HEK293 (cell line): ENCODE data around the gene RPL23.

Experiments used
- HOXD13 ChIP-seq: sonication (generic); formaldehyde crosslinking; IDR thresholded peaks from 2 replicates; pipeline ENCODE4 v1.8.0; 2022; ENCODE audit warnings: missing genetic modification reagents, borderline replicate concordance
- KLF8 ChIP-seq: fragments of 450-650 bp; formaldehyde crosslinking; IDR thresholded peaks from 2 replicates; pipeline ENCODE4 v1.5.1; 2016; ENCODE audit warnings: missing biosample characterization, missing genetic modification characterization
- MYNN ChIP-seq: fragments of 450-650 bp; formaldehyde crosslinking; IDR thresholded peaks from 2 replicates; pipeline ENCODE4 v1.5.1; 2016; ENCODE audit warnings: missing biosample characterization, missing genetic modification characterization, borderline replicate concordance
- PRDM6 ChIP-seq: fragments of 450-650 bp; formaldehyde crosslinking; IDR thresholded peaks from 2 replicates; pipeline ENCODE4 v1.5.1; 2017; ENCODE audit warnings: missing biosample characterization, missing genetic modification characterization
- YY1 ChIP-seq: fragments of 450-650 bp; formaldehyde crosslinking; IDR thresholded peaks from 2 replicates; pipeline ENCODE4 v1.5.1; 2018; ENCODE audit warnings: missing biosample characterization, missing genetic modification characterization
- ZBTB7A ChIP-seq: fragments of 450-650 bp; formaldehyde crosslinking; IDR thresholded peaks from 2 replicates; pipeline ENCODE4 v1.5.1; 2016; ENCODE audit warnings: low read depth, missing biosample characterization, missing genetic modification characterization
- ZFP37 ChIP-seq: fragments of 450-650 bp; formaldehyde crosslinking; IDR thresholded peaks from 2 replicates; pipeline ENCODE4 v1.5.1; 2016; ENCODE audit warnings: missing biosample characterization, missing genetic modification characterization
- ZFP41 ChIP-seq: fragments of 450-650 bp; formaldehyde crosslinking; IDR thresholded peaks from 2 replicates; pipeline ENCODE4 v1.5.1; 2016; ENCODE audit warnings: missing biosample characterization, missing genetic modification characterization, borderline replicate concordance
- ZIC2 ChIP-seq: fragments of 450-650 bp; formaldehyde crosslinking; IDR thresholded peaks from 2 replicates; pipeline ENCODE4 v1.5.1; 2016; ENCODE audit warnings: missing biosample characterization, missing genetic modification characterization
- ZNF112 ChIP-seq: fragments of 450-650 bp; formaldehyde crosslinking; IDR thresholded peaks from 2 replicates; pipeline ENCODE4 v1.5.0; 2017; ENCODE audit warnings: missing biosample characterization, missing genetic modification characterization
- ZNF146 ChIP-seq: fragments of 450-650 bp; formaldehyde crosslinking; IDR thresholded peaks from 2 replicates; pipeline ENCODE4 v1.5.1; 2016; ENCODE audit warnings: missing biosample characterization, missing genetic modification characterization
- ZNF239 ChIP-seq: fragments of 450-650 bp; formaldehyde crosslinking; IDR thresholded peaks from 2 replicates; pipeline ENCODE4 v1.5.1; 2016; ENCODE audit warnings: missing biosample characterization, missing genetic modification characterization
- ZNF24 ChIP-seq: fragments of 450-650 bp; formaldehyde crosslinking; IDR thresholded peaks from 2 replicates; pipeline ENCODE4 v1.5.1; 2016; ENCODE audit warnings: missing biosample characterization, missing genetic modification characterization
- ZNF366 ChIP-seq: fragments of 450-650 bp; formaldehyde crosslinking; conservative IDR thresholded peaks from 2 replicates; pipeline ENCODE4 v1.5.1; 2016; ENCODE audit warnings: missing biosample characterization, missing genetic modification characterization
- ZNF398 ChIP-seq: fragments of 450-650 bp; formaldehyde crosslinking; IDR thresholded peaks from 2 replicates; pipeline ENCODE4 v1.5.1; 2017; ENCODE audit warnings: missing biosample characterization, missing genetic modification characterization
- ZNF416 ChIP-seq: fragments of 450-650 bp; formaldehyde crosslinking; IDR thresholded peaks from 2 replicates; pipeline ENCODE4 v1.5.1; 2016; ENCODE audit warnings: missing biosample characterization, missing genetic modification characterization
- ZNF548 ChIP-seq: fragments of 450-650 bp; formaldehyde crosslinking; IDR thresholded peaks from 2 replicates; pipeline ENCODE4 v1.5.1; 2016; ENCODE audit warnings: missing biosample characterization, missing genetic modification characterization
- ZNF621 ChIP-seq: fragments of 450-650 bp; formaldehyde crosslinking; IDR thresholded peaks from 2 replicates; pipeline ENCODE4 v1.5.1; 2017; ENCODE audit warnings: missing biosample characterization, missing genetic modification characterization
- ZNF658 ChIP-seq: fragments of 450-650 bp; formaldehyde crosslinking; IDR thresholded peaks from 2 replicates; pipeline ENCODE4; 2016; ENCODE audit warnings: missing biosample characterization, missing genetic modification characterization
- ZNF660 ChIP-seq: fragments of 450-650 bp; IDR thresholded peaks from 2 replicates; pipeline ENCODE4 v1.5.1; 2018; ENCODE audit warnings: missing biosample characterization, mild to moderate bottlenecking, missing genetic modification characterization
- ZNF768 ChIP-seq: fragments of 450-650 bp; formaldehyde crosslinking; IDR thresholded peaks from 2 replicates; pipeline ENCODE4 v1.5.1; 2018; ENCODE audit warnings: missing biosample characterization, mild to moderate bottlenecking, missing genetic modification characterization
- ZNF830 ChIP-seq: fragments of 450-650 bp; IDR thresholded peaks from 2 replicates; pipeline ENCODE4 v1.5.0; 2018; ENCODE audit warnings: missing biosample characterization, missing genetic modification characterization, low read depth, mild to moderate bottlenecking, moderate library complexity
- TF ChIP-seq, protein P1 (sequence below): fragments of 450-650 bp; formaldehyde crosslinking; IDR thresholded peaks from 2 replicates; pipeline ENCODE4 v1.5.1; 2016; ENCODE audit warnings: missing biosample characterization, missing genetic modification characterization, low read depth
- TF ChIP-seq, protein P2 (sequence below): fragments of 450-650 bp; formaldehyde crosslinking; IDR thresholded peaks from 2 replicates; pipeline ENCODE4 v1.5.1; 2016; ENCODE audit warnings: missing biosample characterization, missing genetic modification characterization
- TF ChIP-seq, protein P3 (sequence below): fragments of 450-650 bp; formaldehyde crosslinking; IDR thresholded peaks from 2 replicates; pipeline ENCODE4 v1.5.1; 2016; ENCODE audit warnings: missing biosample characterization, missing genetic modification characterization
- TF ChIP-seq, protein P4 (sequence below): fragments of 450-650 bp; formaldehyde crosslinking; IDR thresholded peaks from 2 replicates; pipeline ENCODE4 v1.5.1; 2016; ENCODE audit warnings: missing biosample characterization, missing genetic modification characterization
- TF ChIP-seq, protein P5 (sequence below): fragments of 450-650 bp; formaldehyde crosslinking; IDR thresholded peaks from 2 replicates; pipeline ENCODE4 v1.5.1; 2016; ENCODE audit warnings: missing biosample characterization, missing genetic modification characterization

RPL23 gene

DNA sequence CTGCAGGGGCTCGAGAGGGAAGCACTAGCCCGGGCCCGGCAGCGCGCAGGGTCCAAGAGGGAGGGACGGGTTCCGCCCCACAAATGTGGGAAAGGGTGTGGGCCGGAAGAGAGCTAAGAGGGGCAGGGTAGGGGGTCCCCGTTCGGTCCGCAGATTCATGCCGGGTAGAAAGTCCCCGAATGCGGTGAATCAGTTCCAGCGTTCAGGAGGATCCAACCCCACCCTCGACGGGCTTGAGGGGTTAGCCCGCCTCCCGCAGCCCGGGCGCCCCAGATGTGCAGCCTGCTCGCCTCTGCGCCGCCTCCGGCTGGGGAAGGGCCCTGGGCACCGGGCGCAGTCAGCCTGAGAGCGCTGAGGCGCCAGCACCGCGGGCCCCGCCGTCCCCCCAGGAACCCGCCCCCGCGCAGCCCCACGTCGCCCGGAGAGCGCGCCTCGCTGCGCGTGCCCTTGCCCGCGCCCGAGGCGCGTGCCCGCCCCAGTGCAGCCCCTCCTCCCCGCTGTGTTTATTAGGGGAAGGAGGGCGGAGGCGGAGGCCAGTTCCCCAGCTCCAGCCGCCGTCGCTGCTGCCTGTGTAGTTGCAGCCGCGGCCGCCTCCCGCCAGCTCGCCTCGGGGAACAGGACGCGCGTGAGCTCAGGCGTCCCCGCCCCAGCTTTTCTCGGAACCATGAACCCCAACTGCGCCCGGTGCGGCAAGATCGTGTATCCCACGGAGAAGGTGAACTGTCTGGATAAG is 16.2 kb upstream of the RPL23 start, which contains the start of gene LASP1 (continued):
- peak; percentile 65 for TF ChIP-seq ZNF398 (tag by site-specific recombination)
- TF ChIP-seq ZNF239 (tag by site-specific recombination), result no peak
- TF ChIP-seq, protein P1, sequence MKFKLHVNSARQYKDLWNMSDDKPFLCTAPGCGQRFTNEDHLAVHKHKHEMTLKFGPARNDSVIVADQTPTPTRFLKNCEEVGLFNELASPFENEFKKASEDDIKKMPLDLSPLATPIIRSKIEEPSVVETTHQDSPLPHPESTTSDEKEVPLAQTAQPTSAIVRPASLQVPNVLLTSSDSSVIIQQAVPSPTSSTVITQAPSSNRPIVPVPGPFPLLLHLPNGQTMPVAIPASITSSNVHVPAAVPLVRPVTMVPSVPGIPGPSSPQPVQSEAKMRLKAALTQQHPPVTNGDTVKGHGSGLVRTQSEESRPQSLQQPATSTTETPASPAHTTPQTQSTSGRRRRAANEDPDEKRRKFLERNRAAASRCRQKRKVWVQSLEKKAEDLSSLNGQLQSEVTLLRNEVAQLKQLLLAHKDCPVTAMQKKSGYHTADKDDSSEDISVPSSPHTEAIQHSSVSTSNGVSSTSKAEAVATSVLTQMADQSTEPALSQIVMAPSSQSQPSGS (tag by site-specific recombination), result no peak
- no peak for TF ChIP-seq ZNF366 (tag by site-specific recombination)
- TF ChIP-seq MYNN (tag by site-specific recombination), result no peak
- TF ChIP-seq, protein P2, sequence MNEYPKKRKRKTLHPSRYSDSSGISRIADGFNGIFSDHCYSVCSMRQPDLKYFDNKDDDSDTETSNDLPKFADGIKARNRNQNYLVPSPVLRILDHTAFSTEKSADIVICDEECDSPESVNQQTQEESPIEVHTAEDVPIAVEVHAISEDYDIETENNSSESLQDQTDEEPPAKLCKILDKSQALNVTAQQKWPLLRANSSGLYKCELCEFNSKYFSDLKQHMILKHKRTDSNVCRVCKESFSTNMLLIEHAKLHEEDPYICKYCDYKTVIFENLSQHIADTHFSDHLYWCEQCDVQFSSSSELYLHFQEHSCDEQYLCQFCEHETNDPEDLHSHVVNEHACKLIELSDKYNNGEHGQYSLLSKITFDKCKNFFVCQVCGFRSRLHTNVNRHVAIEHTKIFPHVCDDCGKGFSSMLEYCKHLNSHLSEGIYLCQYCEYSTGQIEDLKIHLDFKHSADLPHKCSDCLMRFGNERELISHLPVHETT, result no peak
- TF ChIP-seq ZNF621 (tag by site-specific recombination), result no peak
- TF ChIP-seq ZIC2 (tag by site-specific recombination), result peak; percentile 98
- no peak for TF ChIP-seq PRDM6 (tag by site-specific recombination)
- TF ChIP-seq, protein P3, sequence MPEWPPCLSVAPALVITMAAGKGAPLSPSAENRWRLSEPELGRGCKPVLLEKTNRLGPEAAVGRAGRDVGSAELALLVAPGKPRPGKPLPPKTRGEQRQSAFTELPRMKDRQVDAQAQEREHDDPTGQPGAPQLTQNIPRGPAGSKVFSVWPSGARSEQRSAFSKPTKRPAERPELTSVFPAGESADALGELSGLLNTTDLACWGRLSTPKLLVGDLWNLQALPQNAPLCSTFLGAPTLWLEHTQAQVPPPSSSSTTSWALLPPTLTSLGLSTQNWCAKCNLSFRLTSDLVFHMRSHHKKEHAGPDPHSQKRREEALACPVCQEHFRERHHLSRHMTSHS (tag by site-specific recombination), result no peak
- no peak for TF ChIP-seq ZNF146 (tag by site-specific recombination)
- no peak for TF ChIP-seq ZNF112 (tag by site-specific recombination)
- TF ChIP-seq ZNF768 (tag by site-specific recombination), result no peak
- TF ChIP-seq KLF8 (tag by site-specific recombination), result peak; percentile 6
- peak; percentile 18; the same call in 1 of the 2 replicates for TF ChIP-seq ZFP37
- TF ChIP-seq YY1, result 0 out of 2 replicates have a peak, but pooled peaks have one; percentile 4
- no peak; the same call in 1 of the 2 replicates for TF ChIP-seq ZNF24
- no peak for TF ChIP-seq ZNF416 (tag by site-specific recombination)
- TF ChIP-seq ZNF548 (tag by site-specific recombination), result no peak
- TF ChIP-seq ZNF830 (tag by site-specific recombination), result no peak
- TF ChIP-seq, protein P4, sequence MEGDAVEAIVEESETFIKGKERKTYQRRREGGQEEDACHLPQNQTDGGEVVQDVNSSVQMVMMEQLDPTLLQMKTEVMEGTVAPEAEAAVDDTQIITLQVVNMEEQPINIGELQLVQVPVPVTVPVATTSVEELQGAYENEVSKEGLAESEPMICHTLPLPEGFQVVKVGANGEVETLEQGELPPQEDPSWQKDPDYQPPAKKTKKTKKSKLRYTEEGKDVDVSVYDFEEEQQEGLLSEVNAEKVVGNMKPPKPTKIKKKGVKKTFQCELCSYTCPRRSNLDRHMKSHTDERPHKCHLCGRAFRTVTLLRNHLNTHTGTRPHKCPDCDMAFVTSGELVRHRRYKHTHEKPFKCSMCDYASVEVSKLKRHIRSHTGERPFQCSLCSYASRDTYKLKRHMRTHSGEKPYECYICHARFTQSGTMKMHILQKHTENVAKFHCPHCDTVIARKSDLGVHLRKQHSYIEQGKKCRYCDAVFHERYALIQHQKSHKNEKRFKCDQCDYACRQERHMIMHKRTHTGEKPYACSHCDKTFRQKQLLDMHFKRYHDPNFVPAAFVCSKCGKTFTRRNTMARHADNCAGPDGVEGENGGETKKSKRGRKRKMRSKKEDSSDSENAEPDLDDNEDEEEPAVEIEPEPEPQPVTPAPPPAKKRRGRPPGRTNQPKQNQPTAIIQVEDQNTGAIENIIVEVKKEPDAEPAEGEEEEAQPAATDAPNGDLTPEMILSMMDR (tag by site-specific recombination), result no peak; the same call in 1 of the 2 replicates
- TF ChIP-seq, protein P5, sequence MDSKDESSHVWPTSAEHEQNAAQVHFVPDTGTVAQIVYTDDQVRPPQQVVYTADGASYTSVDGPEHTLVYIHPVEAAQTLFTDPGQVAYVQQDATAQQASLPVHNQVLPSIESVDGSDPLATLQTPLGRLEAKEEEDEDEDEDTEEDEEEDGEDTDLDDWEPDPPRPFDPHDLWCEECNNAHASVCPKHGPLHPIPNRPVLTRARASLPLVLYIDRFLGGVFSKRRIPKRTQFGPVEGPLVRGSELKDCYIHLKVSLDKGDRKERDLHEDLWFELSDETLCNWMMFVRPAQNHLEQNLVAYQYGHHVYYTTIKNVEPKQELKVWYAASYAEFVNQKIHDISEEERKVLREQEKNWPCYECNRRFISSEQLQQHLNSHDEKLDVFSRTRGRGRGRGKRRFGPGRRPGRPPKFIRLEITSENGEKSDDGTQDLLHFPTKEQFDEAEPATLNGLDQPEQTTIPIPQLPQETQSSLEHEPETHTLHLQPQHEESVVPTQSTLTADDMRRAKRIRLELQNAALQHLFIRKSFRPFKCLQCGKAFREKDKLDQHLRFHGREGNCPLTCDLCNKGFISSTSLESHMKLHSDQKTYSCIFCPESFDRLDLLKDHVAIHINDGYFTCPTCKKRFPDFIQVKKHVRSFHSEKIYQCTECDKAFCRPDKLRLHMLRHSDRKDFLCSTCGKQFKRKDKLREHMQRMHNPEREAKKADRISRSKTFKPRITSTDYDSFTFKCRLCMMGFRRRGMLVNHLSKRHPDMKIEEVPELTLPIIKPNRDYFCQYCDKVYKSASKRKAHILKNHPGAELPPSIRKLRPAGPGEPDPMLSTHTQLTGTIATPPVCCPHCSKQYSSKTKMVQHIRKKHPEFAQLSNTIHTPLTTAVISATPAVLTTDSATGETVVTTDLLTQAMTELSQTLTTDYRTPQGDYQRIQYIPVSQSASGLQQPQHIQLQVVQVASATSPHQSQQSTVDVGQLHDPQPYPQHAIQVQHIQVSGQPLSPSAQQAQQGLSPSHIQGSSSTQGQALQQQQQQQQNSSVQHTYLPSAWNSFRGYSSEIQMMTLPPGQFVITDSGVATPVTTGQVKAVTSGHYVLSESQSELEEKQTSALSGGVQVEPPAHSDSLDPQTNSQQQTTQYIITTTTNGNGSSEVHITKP (tag by site-specific recombination), result peak; percentile 80
- TF ChIP-seq ZNF658 (tag by site-specific recombination), result no peak
- TF ChIP-seq ZNF660, result no peak; the same call in none of the 2 replicates
- TF ChIP-seq ZFP41 (tag by site-specific recombination), result no peak
- TF ChIP-seq HOXD13, result peak; percentile 70; the same call in 1 of the 2 replicates
- peak; percentile 80; the same call in 1 of the 2 replicates for TF ChIP-seq ZBTB7A (tag by site-specific recombination)
